ENCODE results near the gene ABCA12. TPM values are rescaled to one million over a fixed set of nuclear protein-coding genes. Genes with fewer than 3 reads are reported as not detected.
A peak's percentile ranks its signal among the peaks of the same experiment; 100 is the strongest.

Gene ABCA12
- polyA plus RNA-seq, 2 donors, result 0.55 to 1.0 TPM

- H3K27ac ChIP-seq (ENCODE audit: low read depth in 2 of 2, low read length in 1 of 2), result peak overlapping the region in 1 of 2 donors; percentile 26
- H3K27me3 ChIP-seq (ENCODE audit: control insufficient read depth in 1 of 2, insufficient read depth in 2 of 2, low read length in 2 of 2), result no peaks in the 10 kb centered on the region
- 78 to 81% methylated on average over 6 of the region's 6 CpGs for WGBS, 2 donors
- H3K9me3 ChIP-seq (ENCODE audit: control insufficient read depth in 2 of 2, insufficient read depth in 1 of 2, low read depth in 1 of 2, low read length in 1 of 2), result no peaks in the 10 kb centered on the region
- no peak overlapping the region for H3K4me3 ChIP-seq (ENCODE audit: low read depth in 1 of 2, low read length in 2 of 2)
- H3K4me1 ChIP-seq (ENCODE audit: control insufficient read depth in 2 of 2, insufficient read depth in 2 of 2, low read length in 1 of 2), result peaks cover 0 to 2% of the 10 kb centered on the region in 2 donors
- no peaks in the 10 kb centered on the region for H3K36me3 ChIP-seq (ENCODE audit: control insufficient read depth in 2 of 2, insufficient read depth in 2 of 2, low read length in 1 of 2)
These were observed 39.6 kb downstream of the ABCA12 start for GRCh38 chr2:215098875-215099274.

DNA sequence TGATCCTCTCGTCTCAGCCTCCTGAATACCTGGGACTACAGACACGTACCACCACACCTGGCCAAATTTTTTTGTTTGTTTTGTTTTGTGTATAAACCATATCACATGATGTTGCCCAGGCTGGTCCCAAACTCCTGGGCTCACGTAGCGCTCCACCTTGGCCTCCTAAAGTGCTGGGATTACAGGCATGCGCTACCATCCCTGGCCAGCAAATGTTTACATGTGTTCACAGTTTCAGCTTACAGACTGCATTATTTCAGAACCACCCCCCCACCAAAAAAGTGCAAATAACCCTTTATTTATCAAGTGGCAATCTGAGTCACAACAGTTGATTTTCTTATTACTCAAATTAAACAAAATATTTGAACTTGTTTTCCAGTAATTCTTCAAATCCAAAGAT lies 54.3 kb downstream of the ABCA12 start:
- 79 to 90% methylated on average over 5 of the region's 5 CpGs for WGBS, 2 donors
- H3K4me3 ChIP-seq (ENCODE audit: low read depth in 1 of 2, low read length in 2 of 2), result no peak overlapping the region
- no peaks in the 10 kb centered on the region for H3K36me3 ChIP-seq (ENCODE audit: control insufficient read depth in 2 of 2, insufficient read depth in 2 of 2, low read length in 1 of 2)
- no peaks in the 10 kb centered on the region for H3K9me3 ChIP-seq (ENCODE audit: control insufficient read depth in 2 of 2, insufficient read depth in 1 of 2, low read depth in 1 of 2, low read length in 1 of 2)
- H3K27me3 ChIP-seq (ENCODE audit: control insufficient read depth in 1 of 2, insufficient read depth in 2 of 2, low read length in 2 of 2), result no peaks in the 10 kb centered on the region
- H3K27ac ChIP-seq (ENCODE audit: low read depth in 2 of 2, low read length in 1 of 2), result no peak overlapping the region
- H3K4me1 ChIP-seq (ENCODE audit: control insufficient read depth in 2 of 2, insufficient read depth in 2 of 2, low read length in 1 of 2), result no peaks in the 10 kb centered on the region

DNA sequence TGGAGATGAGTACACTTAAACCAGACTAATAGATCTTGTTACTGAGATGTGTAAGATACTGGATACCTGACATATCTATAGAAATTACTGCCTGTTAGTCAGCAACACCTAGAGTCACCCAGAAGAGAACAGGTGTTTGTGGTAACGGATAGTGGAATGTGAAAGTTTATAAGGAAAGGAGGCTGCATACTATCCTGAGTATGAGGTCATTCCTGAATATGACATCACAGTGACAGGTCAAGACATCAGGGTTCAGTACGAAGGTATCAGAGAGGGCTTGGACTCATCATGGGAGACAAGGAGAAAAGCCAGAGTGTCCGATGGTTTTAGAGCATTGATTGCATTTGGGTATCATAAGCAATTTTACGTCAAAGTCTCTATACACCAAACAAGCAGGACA lies 55.3 kb downstream of the ABCA12 start:
- Histone ChIP-seq H3K27me3 (ENCODE audit: control insufficient read depth in 1 of 2, insufficient read depth in 2 of 2, low read length in 2 of 2) (no peaks in the 10 kb centered on the region), H3K4me1 (ENCODE audit: control insufficient read depth in 2 of 2, insufficient read depth in 2 of 2, low read length in 1 of 2) (no peaks in the 10 kb centered on the region), H3K9me3 (ENCODE audit: control insufficient read depth in 2 of 2, insufficient read depth in 1 of 2, low read depth in 1 of 2, low read length in 1 of 2) (no peaks in the 10 kb centered on the region), H3K27ac (ENCODE audit: low read depth in 2 of 2, low read length in 1 of 2) (no peak overlapping the region), H3K4me3 (ENCODE audit: low read depth in 1 of 2, low read length in 2 of 2) (no peak overlapping the region), H3K36me3 (ENCODE audit: control insufficient read depth in 2 of 2, insufficient read depth in 2 of 2, low read length in 1 of 2) (no peaks in the 10 kb centered on the region)
- WGBS, 2 donors, result 88 to 90% methylated on average over 4 of the region's 4 CpGs

GRCh38 chr2:215082446-215082845 lies 56.0 kb downstream of the ABCA12 start:
- Histone ChIP-seq H3K27me3 (ENCODE audit: control insufficient read depth in 1 of 2, insufficient read depth in 2 of 2, low read length in 2 of 2) (no peaks in the 10 kb centered on the region), H3K27ac (ENCODE audit: low read depth in 2 of 2, low read length in 1 of 2) (no peak overlapping the region), H3K4me3 (ENCODE audit: low read depth in 1 of 2, low read length in 2 of 2) (no peak overlapping the region), H3K36me3 (ENCODE audit: control insufficient read depth in 2 of 2, insufficient read depth in 2 of 2, low read length in 1 of 2) (no peaks in the 10 kb centered on the region), H3K4me1 (ENCODE audit: control insufficient read depth in 2 of 2, insufficient read depth in 2 of 2, low read length in 1 of 2) (no peaks in the 10 kb centered on the region), H3K9me3 (ENCODE audit: control insufficient read depth in 2 of 2, insufficient read depth in 1 of 2, low read depth in 1 of 2, low read length in 1 of 2) (no peaks in the 10 kb centered on the region)

DNA sequence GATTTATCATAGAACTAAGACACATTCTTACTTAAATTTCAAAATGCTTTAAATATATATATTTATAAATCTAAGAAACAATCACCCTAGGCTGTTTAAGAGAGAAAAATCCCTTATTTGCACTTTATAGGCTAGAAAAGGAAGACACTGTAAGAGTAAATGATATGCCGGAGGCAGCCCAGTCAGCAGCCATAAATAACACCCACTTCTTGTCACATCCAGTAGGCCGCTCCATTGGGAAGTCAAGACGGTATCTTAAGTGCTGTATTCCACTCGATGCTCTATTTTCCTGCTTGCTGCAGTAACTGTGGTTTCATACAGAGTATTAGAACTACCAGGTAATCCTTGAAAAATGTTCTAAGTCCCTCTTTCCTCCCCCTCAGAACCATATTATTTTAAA lies 57.9 kb downstream of the ABCA12 start:
- no peaks in the 10 kb centered on the region for H3K9me3 ChIP-seq (ENCODE audit: control insufficient read depth in 2 of 2, insufficient read depth in 1 of 2, low read depth in 1 of 2, low read length in 1 of 2)
- H3K27ac ChIP-seq (ENCODE audit: low read depth in 2 of 2, low read length in 1 of 2), result no peak overlapping the region
- whole genome bisulfite sequencing, 2 donors, result 81 to 86% methylated on average over 4 of the region's 4 CpGs
- H3K4me3 ChIP-seq (ENCODE audit: low read depth in 1 of 2, low read length in 2 of 2), result no peak overlapping the region
- H3K4me1 ChIP-seq (ENCODE audit: control insufficient read depth in 2 of 2, insufficient read depth in 2 of 2, low read length in 1 of 2), result no peaks in the 10 kb centered on the region
- H3K36me3 ChIP-seq (ENCODE audit: control insufficient read depth in 2 of 2, insufficient read depth in 2 of 2, low read length in 1 of 2), result no peaks in the 10 kb centered on the region
- no peaks in the 10 kb centered on the region for H3K27me3 ChIP-seq (ENCODE audit: control insufficient read depth in 1 of 2, insufficient read depth in 2 of 2, low read length in 2 of 2)

DNA sequence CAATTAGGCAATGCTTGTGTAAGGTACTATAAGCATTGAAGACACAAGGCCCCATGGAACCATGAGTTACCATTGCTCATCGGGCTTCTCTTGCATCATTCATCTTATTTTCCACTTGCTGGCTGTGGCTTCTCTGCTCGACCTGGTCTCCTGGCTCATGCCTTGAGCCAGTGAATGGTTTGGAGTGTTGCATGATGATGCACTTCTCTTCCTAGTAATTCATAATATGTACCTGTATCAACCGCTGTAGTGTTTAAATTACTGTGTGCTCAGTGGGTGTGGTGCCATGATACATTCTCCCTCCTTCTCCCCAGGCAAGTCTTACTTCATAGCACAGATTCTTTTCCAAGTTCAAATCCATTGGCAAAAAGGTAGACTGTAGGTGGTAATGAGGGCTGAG lies 66.8 kb downstream of the ABCA12 start:
- Histone ChIP-seq H3K27me3 (ENCODE audit: control insufficient read depth in 1 of 2, insufficient read depth in 2 of 2, low read length in 2 of 2) (no peaks in the 10 kb centered on the region), H3K4me3 (ENCODE audit: low read depth in 1 of 2, low read length in 2 of 2) (no peak overlapping the region), H3K9me3 (ENCODE audit: control insufficient read depth in 2 of 2, insufficient read depth in 1 of 2, low read depth in 1 of 2, low read length in 1 of 2) (no peaks in the 10 kb centered on the region), H3K27ac (ENCODE audit: low read depth in 2 of 2, low read length in 1 of 2) (peak overlapping the region; percentile 42 to 64), H3K4me1 (ENCODE audit: control insufficient read depth in 2 of 2, insufficient read depth in 2 of 2, low read length in 1 of 2) (peaks cover 0 to 2% of the 10 kb centered on the region in 2 donors), H3K36me3 (ENCODE audit: control insufficient read depth in 2 of 2, insufficient read depth in 2 of 2, low read length in 1 of 2) (no peaks in the 10 kb centered on the region)
- 49 to 55% methylated on average over 3 of the region's 3 CpGs for WGBS, 2 donors

- H3K36me3 ChIP-seq (ENCODE audit: control insufficient read depth in 2 of 2, insufficient read depth in 2 of 2, low read length in 1 of 2), result no peaks in the 10 kb centered on the region
- no peaks in the 10 kb centered on the region for H3K9me3 ChIP-seq (ENCODE audit: control insufficient read depth in 2 of 2, insufficient read depth in 1 of 2, low read depth in 1 of 2, low read length in 1 of 2)
- no peaks in the 10 kb centered on the region for H3K4me1 ChIP-seq (ENCODE audit: control insufficient read depth in 2 of 2, insufficient read depth in 2 of 2, low read length in 1 of 2)
- H3K27ac ChIP-seq (ENCODE audit: low read depth in 2 of 2, low read length in 1 of 2), result no peak overlapping the region
- 72 to 73% methylated on average over 2 of the region's 2 CpGs for WGBS, 2 donors
- no peaks in the 10 kb centered on the region for H3K27me3 ChIP-seq (ENCODE audit: control insufficient read depth in 1 of 2, insufficient read depth in 2 of 2, low read length in 2 of 2)
- no peak overlapping the region for H3K4me3 ChIP-seq (ENCODE audit: low read depth in 1 of 2, low read length in 2 of 2)
These were observed 70.0 kb downstream of the ABCA12 start for GRCh38 chr2:215068399-215068798.

GRCh38 chr2:215066124-215066523 lies 72.3 kb downstream of the ABCA12 start:
- Histone ChIP-seq H3K27me3 (ENCODE audit: control insufficient read depth in 1 of 2, insufficient read depth in 2 of 2, low read length in 2 of 2) (no peaks in the 10 kb centered on the region), H3K36me3 (ENCODE audit: control insufficient read depth in 2 of 2, insufficient read depth in 2 of 2, low read length in 1 of 2) (no peaks in the 10 kb centered on the region), H3K27ac (ENCODE audit: low read depth in 2 of 2, low read length in 1 of 2) (no peak overlapping the region), H3K4me3 (ENCODE audit: low read depth in 1 of 2, low read length in 2 of 2) (no peak overlapping the region), H3K9me3 (ENCODE audit: control insufficient read depth in 2 of 2, insufficient read depth in 1 of 2, low read depth in 1 of 2, low read length in 1 of 2) (no peaks in the 10 kb centered on the region), H3K4me1 (ENCODE audit: control insufficient read depth in 2 of 2, insufficient read depth in 2 of 2, low read length in 1 of 2) (no peaks in the 10 kb centered on the region)
- WGBS, 2 donors, result 78 to 82% methylated on average over 2 of the region's 2 CpGs

DNA sequence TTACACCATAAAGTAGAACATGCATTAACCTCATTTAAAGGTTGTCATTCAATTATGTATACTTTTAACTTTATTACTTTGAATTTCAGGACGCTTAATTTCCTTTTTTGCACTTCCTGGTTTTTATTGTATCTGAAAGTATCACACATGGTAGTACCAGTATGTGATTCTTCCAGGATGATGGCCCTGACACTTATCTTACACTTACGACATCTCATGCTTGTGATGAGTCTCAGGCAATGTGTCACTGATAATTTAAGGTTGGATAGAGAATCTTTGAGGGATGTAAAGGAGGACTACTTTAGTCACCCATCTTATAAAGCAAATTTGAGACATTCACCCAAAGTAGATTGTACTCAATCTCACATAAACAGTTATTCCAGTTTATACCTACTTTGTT lies 74.9 kb downstream of the ABCA12 start:
- no peak overlapping the region for H3K4me3 ChIP-seq (ENCODE audit: low read depth in 1 of 2, low read length in 2 of 2)
- WGBS, 2 donors, result 71 to 83% methylated on average over 2 of the region's 2 CpGs
- H3K9me3 ChIP-seq (ENCODE audit: control insufficient read depth in 2 of 2, insufficient read depth in 1 of 2, low read depth in 1 of 2, low read length in 1 of 2), result no peaks in the 10 kb centered on the region
- H3K27ac ChIP-seq (ENCODE audit: low read depth in 2 of 2, low read length in 1 of 2), result no peak overlapping the region
- H3K36me3 ChIP-seq (ENCODE audit: control insufficient read depth in 2 of 2, insufficient read depth in 2 of 2, low read length in 1 of 2), result no peaks in the 10 kb centered on the region
- no peaks in the 10 kb centered on the region for H3K27me3 ChIP-seq (ENCODE audit: control insufficient read depth in 1 of 2, insufficient read depth in 2 of 2, low read length in 2 of 2)
- H3K4me1 ChIP-seq (ENCODE audit: control insufficient read depth in 2 of 2, insufficient read depth in 2 of 2, low read length in 1 of 2), result no peaks in the 10 kb centered on the region

- Histone ChIP-seq H3K27ac (ENCODE audit: low read depth in 2 of 2, low read length in 1 of 2) (no peak overlapping the region), H3K27me3 (ENCODE audit: control insufficient read depth in 1 of 2, insufficient read depth in 2 of 2, low read length in 2 of 2) (no peaks in the 10 kb centered on the region), H3K4me3 (ENCODE audit: low read depth in 1 of 2, low read length in 2 of 2) (no peak overlapping the region), H3K36me3 (ENCODE audit: control insufficient read depth in 2 of 2, insufficient read depth in 2 of 2, low read length in 1 of 2) (no peaks in the 10 kb centered on the region), H3K9me3 (ENCODE audit: control insufficient read depth in 2 of 2, insufficient read depth in 1 of 2, low read depth in 1 of 2, low read length in 1 of 2) (no peaks in the 10 kb centered on the region), H3K4me1 (ENCODE audit: control insufficient read depth in 2 of 2, insufficient read depth in 2 of 2, low read length in 1 of 2) (no peaks in the 10 kb centered on the region)
- WGBS, 2 donors, result 67 to 69% methylated on average over 7 of the region's 7 CpGs
These were observed 77.4 kb downstream of the ABCA12 start for GRCh38 chr2:215060861-215061536.

Measured in esophagus (tissue), 2 donors.